GM23338 (cell line): Measurements from ENCODE around the gene TOR2A. TPM values are rescaled to one million over a fixed set of nuclear protein-coding genes. Genes with fewer than 3 reads are reported as not detected.

Experiments used
- CREB1 ChIP-seq: fragments of 250-450 bp; sonication (Bioruptor Pico); IDR thresholded peaks from 2 replicates; pipeline ENCODE4 v1.5.0; 2020; ENCODE audit warnings: low read depth, mild to moderate bottlenecking, moderate library complexity
- ETS1 ChIP-seq: IDR thresholded peaks from 2 replicates; pipeline ENCODE4 v1.6.1; 2016; ENCODE audit warnings: antibody characterized with exemption
- EZH2 ChIP-seq: fragments of 200-600 bp; sonication (generic); IDR thresholded peaks from one replicate; pipeline ENCODE4 v1.8.0; 2017; ENCODE audit warnings: antibody characterized with exemption, mild to moderate bottlenecking, low read depth; ENCODE audit not compliant: unreplicated experiment
- EZH2phosphoT487 ChIP-seq: fragments of 200-600 bp; sonication (generic); IDR thresholded peaks from one replicate; pipeline ENCODE4 v1.8.1; 2018; ENCODE audit warnings: antibody characterized with exemption; ENCODE audit not compliant: unreplicated experiment
- JUNB ChIP-seq: IDR thresholded peaks from one replicate; pipeline ENCODE4 v1.6.1; 2016; ENCODE audit warnings: antibody characterized with exemption; ENCODE audit not compliant: unreplicated experiment
- POLR2AphosphoS5 ChIP-seq: IDR thresholded peaks from 2 replicates; pipeline ENCODE4 v1.6.1; 2016; ENCODE audit warnings: antibody characterized with exemption, low read depth
- REST ChIP-seq: IDR thresholded peaks from one replicate; pipeline ENCODE4 v1.6.1; 2018; ENCODE audit warnings: antibody characterized with exemption; ENCODE audit not compliant: unreplicated experiment
- STAT1 ChIP-seq: IDR thresholded peaks from one replicate; pipeline ENCODE4 v1.6.1; 2016; ENCODE audit warnings: antibody characterized with exemption; ENCODE audit not compliant: unreplicated experiment
- ZNF331 ChIP-seq: fragments of 250-450 bp; sonication (Bioruptor Pico); IDR thresholded peaks from 2 replicates; pipeline ENCODE4 v1.5.0; 2020; ENCODE audit warnings: low read depth, mild to moderate bottlenecking, moderate library complexity
- ZNF462 ChIP-seq: fragments of 250-450 bp; sonication (Bioruptor Pico); IDR thresholded peaks from 2 replicates; pipeline ENCODE4 v1.5.0; 2020; ENCODE audit warnings: mild to moderate bottlenecking, moderate library complexity
- polyA plus RNA-seq: library from polyadenylated mRNA; unstranded; fragments of >200 nt; fragmentation: Nextera tagmentation; extraction: Ambion mirVana; gene quantifications from 2 replicates; pipeline ENCODE4 v1.2.1, GENCODE V29; 2016
- total RNA-seq: library from RNA; depleted of rRNA; stranded (reverse); fragments of >200 nt; shearing (Covaris generic); gene quantifications from 2 replicates; pipeline ENCODE4 v1.2.3, GENCODE V29; 2014

The TOR2A gene
- total and polyA plus RNA-seq, 2 experiments from 2014 or later = 14.4 to 23.5 TPM

GRCh38 chr9:127728808-127729207 lies 6.3 kb downstream of the TOR2A start (continued):
- TF ChIP-seq ZNF462 = no peak
- no peak for TF ChIP-seq STAT1
- TF ChIP-seq CREB1 (CRISPR knock-in tag) = no peak
- no peak for TF ChIP-seq EZH2phosphoT487
- no peak for TF ChIP-seq ZNF331 (CRISPR knock-in tag)
- TF ChIP-seq ETS1 = no peak
- no peak for TF ChIP-seq REST
- no peak for TF ChIP-seq JUNB
- TF ChIP-seq EZH2 = no peak
- TF ChIP-seq POLR2AphosphoS5 = no peak
